LoVo (cell line): ENCODE results near the gene PAX7.

Experiments used
- DNase-seq: peaks from one replicate; pipeline ENCODE4 v3.0.0-alpha.2; 2016; ENCODE audit warnings: low spot score

PAX7 gene

DNA sequence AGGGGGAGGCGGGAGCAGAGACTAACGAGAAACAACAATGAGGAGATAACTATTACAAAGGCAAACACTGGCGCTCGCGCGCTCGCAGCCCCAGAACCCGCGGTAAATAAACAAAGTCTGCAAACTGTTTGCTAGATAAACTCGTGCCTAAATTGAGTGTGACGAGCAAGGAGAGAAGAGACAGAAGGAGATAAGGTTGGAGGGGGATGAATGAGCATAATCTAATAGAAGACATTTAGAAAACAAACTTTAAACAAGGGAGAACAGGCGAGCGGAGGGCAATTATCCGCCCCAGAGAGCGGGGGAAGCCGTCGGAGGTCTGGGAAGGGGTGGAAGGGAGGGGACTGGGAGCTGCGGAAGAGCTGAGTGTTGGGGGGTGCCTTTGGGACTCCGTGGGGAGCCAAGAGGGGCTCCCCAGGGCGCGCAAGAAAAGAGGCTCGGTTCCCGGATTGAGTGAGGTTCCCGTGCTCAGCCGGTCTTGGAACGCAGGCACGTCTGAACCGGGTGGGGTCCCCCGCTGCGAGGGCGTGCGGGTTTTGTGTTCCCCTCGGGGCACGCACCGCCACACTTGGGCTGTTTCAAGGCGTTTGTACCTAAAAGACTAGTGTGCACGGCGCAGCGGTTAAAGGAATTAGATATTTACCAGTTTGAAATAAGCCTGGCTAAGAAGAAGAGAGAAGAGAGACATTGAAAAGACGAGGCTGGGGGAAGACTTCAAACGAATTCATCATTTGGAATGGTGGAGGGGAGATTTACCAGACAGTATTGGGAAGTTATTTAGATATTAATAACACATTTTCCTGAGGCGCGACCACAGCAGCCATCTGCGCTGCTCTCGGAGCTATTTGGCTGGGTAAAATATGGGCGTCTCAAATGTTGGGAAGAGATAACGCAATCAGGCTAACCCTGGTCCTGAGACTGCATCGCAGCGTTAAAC, 10.6 kb downstream of the PAX7 start:
- DNase-seq: no peak

DNA sequence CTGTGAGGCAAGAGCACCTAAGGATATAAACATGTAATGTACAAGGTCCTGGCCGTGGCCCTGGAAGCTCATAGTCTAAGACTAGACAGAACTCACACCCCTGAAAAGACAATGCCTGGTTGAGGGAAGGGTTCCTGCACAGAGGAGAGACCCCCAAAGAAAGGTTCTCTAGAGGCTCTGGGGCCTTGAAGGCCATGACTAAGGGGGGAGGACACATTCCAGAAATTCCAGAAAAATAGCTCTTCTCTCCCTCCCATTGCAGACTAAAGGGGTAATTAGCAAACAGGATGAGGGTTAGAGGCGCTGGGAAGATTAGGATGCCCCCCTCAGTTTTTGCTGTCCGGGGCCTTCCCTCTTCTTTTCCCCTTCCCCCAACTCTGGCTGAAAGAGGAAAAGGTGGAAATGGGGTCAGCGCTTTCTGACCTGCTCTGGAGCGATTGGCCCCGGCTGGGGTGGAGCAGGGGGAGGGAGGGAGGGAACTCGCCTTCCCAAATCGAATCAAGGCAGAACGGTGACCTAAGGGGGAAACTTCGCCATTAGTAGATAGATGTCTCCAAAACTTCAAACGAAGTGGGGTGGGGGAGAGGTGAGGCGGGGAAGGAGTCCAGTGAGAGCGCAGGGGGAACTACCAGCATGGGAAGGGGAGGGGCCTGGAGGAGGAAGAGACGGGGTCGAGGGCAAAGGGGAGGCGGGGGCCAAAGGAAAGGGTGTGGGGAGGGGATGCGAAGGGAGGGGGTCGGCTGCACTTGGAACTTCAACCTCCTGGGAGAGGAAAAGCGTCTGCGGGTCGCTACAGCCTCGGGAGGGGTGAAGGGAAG, 11.8 kb downstream of the PAX7 start:
- DNase-seq: no peak

- DNase-seq: no peak
These were observed 12.7 kb downstream of the PAX7 start for GRCh38 chr1:18643154-18644012.

DNA sequence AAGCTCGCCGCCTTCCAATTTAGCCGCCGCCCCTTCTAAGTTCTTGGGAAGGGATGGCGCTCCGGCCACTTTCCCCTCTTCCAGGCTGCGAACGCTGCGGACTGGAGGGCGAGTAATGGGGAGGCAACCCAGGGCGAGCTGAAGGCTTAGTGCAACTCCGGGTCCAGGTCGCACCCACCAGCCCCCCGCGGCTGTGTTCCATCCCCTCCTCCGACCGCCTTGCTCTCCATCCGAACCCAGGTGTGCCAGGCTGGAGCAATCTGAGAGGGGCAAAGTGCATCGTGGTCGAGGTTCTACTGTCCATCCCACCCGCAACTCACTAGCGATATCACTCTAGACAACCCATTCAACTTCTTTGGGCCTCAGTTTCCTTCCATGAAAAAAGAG, 13.4 kb downstream of the PAX7 start:
- DNase-seq: no peak

DNA sequence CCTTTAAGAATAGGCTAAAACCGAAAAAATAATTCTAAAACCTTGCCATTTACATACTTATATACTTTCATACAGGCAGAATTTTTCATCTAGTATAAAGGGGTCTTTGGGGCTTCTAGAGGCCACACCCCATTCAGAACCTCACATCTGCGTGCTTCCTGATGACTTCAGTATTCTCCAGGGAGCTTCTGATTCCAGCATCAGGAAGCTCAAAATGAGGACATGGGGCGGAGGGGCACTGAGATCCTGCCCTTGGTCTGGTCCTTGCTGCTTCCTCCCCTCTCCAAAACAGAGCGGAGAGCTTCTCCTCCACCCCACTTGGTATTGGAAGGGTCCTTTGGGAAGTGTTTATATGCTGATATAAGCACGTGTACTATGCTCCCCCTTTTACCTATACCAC, 13.8 kb downstream of the PAX7 start:
- DNase-seq: no peak

- DNase-seq: no peak
These were observed 14.5 kb downstream of the PAX7 start for GRCh38 chr1:18644973-18645746.

- DNase-seq: no peak
These were observed 15.1 kb downstream of the PAX7 start for GRCh38 chr1:18645747-18646090.

GRCh38 chr1:18646091-18646785, 15.6 kb downstream of the PAX7 start:
- DNase-seq: no peak

GRCh38 chr1:18646786-18647410, 16.3 kb downstream of the PAX7 start:
- no peak for DNase-seq

- no peak for DNase-seq
These were observed 17.1 kb downstream of the PAX7 start for GRCh38 chr1:18647681-18648214.

DNA sequence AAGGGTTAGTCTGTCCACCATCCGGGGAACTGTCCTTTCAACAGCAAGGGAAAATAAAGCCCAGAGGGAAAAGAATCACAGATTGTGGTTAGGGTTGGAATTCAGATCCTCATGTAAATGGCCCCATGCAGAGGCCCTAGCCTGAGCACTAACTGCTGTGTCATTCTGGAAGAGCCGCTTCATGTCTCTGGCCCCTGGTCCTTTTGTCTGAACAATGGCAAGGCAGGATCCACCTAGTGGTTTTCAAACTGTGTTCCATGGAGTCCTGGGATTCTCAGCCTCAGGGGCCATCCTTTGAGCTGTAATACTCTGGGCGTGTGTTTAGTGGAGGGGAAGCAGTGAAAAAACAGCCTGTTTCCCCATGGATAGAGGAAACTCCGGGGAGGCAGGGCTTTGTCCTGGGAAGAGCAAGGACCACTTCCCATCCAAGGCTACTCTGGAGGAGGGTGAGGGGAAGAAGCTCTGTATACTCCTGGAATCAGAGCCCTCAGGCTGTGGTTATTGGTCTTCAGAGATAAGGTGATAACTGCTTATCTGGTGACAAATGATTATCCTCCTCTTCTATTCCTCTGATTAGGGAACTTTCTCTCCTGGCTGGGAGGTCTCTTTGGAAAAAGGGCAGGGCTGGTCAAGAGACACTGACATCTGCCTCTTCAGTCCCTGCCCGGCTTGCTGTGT, 19.2 kb downstream of the PAX7 start:
- no peak for DNase-seq

GRCh38 chr1:18651713-18652112, 21.1 kb downstream of the PAX7 start:
- no peak for DNase-seq

- no peak for DNase-seq
These were observed 22.1 kb downstream of the PAX7 start for GRCh38 chr1:18652791-18653190.

- DNase-seq: no peak
These were observed 22.7 kb downstream of the PAX7 start for GRCh38 chr1:18653367-18653766.

DNA sequence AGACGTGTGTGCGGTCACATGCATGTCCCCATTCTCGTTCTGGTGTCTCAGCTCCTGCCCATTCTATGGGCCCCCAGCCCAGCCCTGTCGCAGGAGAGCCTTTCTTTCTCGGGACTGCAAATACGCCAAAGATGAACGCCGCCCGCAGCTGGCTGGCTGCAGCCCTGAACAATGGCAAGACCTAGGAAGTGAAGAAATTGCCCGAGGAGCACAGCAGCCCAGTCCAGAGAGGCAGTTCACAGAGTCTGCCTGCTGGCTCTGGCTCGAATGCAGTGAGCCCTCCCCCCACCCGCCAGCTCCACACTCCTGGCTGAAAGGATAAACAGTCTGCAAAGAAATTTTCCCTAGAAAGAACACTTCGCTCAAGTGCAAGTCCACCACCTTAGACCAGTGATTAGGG, 23.3 kb downstream of the PAX7 start:
- DNase-seq: no peak

DNA sequence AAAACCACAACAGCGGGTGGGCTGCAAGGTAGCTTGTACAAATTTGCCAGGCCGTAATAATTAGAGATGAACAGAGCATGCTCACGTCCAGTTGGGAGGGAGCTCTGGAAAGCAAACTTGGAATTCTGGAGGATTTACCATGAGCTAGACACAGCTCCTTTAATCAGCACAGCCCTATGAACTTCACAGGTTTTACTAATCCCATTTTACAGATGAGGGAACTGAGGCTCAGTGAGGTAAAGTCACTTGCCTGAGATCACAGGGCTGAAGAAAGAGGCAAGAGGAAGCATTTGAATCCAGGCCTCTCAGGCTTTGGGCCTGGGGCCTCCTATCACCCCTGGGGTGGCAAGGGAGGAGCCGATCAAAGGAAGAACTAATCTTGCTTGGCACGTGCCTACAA, 24.0 kb downstream of the PAX7 start:
- no peak for DNase-seq

DNA sequence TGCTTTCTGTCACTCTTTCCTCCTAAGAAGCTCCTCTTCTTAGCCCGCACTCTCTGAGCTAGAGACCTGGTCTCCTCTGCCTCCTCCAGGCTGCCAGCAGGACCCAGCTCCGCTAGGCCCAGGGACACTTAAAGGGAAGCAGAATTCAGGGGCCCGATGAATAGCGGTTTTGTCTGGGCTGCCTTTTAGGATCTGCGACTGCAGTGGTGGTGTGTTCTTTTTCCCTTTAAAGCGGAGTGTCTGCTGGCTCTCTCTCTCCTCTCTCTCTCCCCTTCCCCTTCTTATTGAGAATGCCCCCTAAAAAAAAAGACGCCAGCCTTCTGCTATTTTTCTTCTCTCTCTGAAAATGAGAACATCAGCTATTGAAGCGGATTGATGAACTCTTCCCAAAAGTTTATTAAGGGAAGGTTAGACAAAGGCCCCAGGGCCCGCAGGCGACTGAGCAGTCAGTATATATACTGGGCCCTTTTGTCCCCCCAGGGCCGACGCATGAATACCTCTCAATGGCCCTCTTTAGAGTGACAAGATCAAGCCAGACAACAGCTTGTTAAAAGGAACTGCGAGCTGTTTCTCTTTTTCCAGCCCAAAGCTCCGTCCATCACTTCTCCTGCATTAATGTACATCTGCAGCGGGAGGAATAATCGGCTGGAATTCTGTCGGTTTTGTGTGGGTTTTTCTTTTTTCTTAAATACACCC, 27.0 kb downstream of the PAX7 start:
- DNase-seq: no peak

GRCh38 chr1:18658831-18659230, 28.2 kb downstream of the PAX7 start:
- no peak for DNase-seq
